ENCODE data around the gene TNNC1. TPM values are rescaled to one million over a fixed set of nuclear protein-coding genes. Genes with fewer than 3 reads are reported as not detected.

TNNC1 gene
- total and polyA plus RNA-seq, 2 donors (not counting 3 experiments of a cell fraction or from before 2014, with no cell fraction given) = 0.12 TPM; not detected in 1

DNA sequence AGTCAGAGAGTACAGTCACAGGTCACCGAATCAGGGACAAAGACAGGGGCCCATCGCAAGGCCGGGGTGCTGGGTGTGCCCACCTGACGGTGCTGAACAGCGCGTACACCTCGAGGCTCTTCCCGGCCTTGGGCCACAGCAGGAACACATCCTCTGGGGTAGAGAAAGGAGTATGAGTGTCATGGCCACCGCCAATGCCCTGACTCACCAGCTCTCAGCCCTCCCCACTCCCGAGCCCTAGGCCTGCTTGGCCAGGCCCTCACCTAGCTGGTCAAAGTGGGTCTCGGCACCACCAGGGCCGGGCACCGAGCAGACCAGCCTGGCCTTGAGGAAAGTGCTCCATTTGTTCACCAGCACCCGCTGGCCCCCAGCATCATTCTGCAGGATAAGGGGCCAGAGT is 13.2 kb downstream of the TNNC1 start:
- POLR2A ChIA-PET = no interaction called here
- Histone ChIP-seq H3K36me3 (ENCODE audit: control insufficient read depth in 2 of 2, extremely low read depth in 1 of 2, insufficient read depth in 2 of 2, low read length in 2 of 2) (peaks cover 0 to 20% of the 10 kb centered on the region in 2 experiments), H4K20me1 (replicated peaks; ENCODE audit: control insufficient read depth, extremely low read depth, insufficient read depth, low read length) (no peaks in the 10 kb centered on the region), H3K4me2 (ENCODE audit: insufficient read depth, low read length) (no peak overlapping the region), H3K27me3 (ENCODE audit: control insufficient read depth in 2 of 2, insufficient read depth in 2 of 2, low read length in 2 of 2) (no peaks in the 10 kb centered on the region), H3K9me3 (replicated peaks; ENCODE audit: control insufficient read depth, insufficient read depth, low read length) (no peaks in the 10 kb centered on the region), H2AFZ (ENCODE audit: low read depth, low read length) (no peak overlapping the region), H3K4me1 (ENCODE audit: control insufficient read depth, extremely low read depth, insufficient read depth, low read length) (no peaks in the 10 kb centered on the region), H3K27ac (ENCODE audit: insufficient read depth, low read depth, low read length) (no peak overlapping the region), H3K79me2 (ENCODE audit: control insufficient read depth, insufficient read depth, low read length) (no peaks in the 10 kb centered on the region), H3K4me3 (replicated peaks in 1 of 3; ENCODE audit: insufficient read depth in 1 of 3, low read depth in 1 of 3, low read length in 3 of 3) (no peak overlapping the region), H3K9me1 (replicated peaks; ENCODE audit: control insufficient read depth, extremely low read depth, insufficient read depth, low read length) (no peaks in the 10 kb centered on the region), H3K9ac (replicated peaks; ENCODE audit: extremely low read depth, insufficient read depth, low read length) (no peak overlapping the region)
- FAIRE-seq (no peak), DNase-seq (ENCODE audit: low read depth, low spot score) (no peak)
- intact Hi-C loops (cut with micrococcal nuclease) (no loop called here), dilution Hi-C loops (cut with MboI; ENCODE audit: extremely low pct_ligation_motif_present, low sequenced_read_pairs) (no loop called here)
- TSS peak; percentile 1 for BruUV-seq (replicated peaks)
- no peak for TF ChIP-seq POLR2AphosphoS5 (IDR thresholded peaks at IDR 0.05; ENCODE audit: insufficient read depth, low read depth, low read length)
- TF ChIP-seq POLR2A (IDR thresholded peaks at IDR 0.05; ENCODE audit: low read depth, low read length) = no peak
- TF ChIP-seq FOS (IDR thresholded peaks at IDR 0.05; ENCODE audit: borderline replicate concordance, insufficient read depth, low read length) = no peak
- TF ChIP-seq GATA2 (IDR thresholded peaks at IDR 0.05; ENCODE audit: insufficient read depth, insufficient read length, low read depth, low read length) = no peak
- TF ChIP-seq JUN (IDR thresholded peaks at IDR 0.05; ENCODE audit: borderline replicate concordance, insufficient read depth, insufficient read length, low read depth) = no peak
- TF ChIP-seq MYC (IDR thresholded peaks at IDR 0.05; ENCODE audit: low read depth, low read length) = no peak
- TF ChIP-seq, protein P1, sequence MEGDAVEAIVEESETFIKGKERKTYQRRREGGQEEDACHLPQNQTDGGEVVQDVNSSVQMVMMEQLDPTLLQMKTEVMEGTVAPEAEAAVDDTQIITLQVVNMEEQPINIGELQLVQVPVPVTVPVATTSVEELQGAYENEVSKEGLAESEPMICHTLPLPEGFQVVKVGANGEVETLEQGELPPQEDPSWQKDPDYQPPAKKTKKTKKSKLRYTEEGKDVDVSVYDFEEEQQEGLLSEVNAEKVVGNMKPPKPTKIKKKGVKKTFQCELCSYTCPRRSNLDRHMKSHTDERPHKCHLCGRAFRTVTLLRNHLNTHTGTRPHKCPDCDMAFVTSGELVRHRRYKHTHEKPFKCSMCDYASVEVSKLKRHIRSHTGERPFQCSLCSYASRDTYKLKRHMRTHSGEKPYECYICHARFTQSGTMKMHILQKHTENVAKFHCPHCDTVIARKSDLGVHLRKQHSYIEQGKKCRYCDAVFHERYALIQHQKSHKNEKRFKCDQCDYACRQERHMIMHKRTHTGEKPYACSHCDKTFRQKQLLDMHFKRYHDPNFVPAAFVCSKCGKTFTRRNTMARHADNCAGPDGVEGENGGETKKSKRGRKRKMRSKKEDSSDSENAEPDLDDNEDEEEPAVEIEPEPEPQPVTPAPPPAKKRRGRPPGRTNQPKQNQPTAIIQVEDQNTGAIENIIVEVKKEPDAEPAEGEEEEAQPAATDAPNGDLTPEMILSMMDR (IDR thresholded peaks at IDR 0.05; ENCODE audit: extremely low read depth in 1 of 2, insufficient read depth in 1 of 2, low read depth in 1 of 2, low read length in 2 of 2) = no peak
- TF ChIP-seq, protein P2, sequence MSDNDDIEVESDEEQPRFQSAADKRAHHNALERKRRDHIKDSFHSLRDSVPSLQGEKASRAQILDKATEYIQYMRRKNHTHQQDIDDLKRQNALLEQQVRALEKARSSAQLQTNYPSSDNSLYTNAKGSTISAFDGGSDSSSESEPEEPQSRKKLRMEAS (IDR thresholded peaks at IDR 0.05; ENCODE audit: insufficient read depth, insufficient read length) = no peak
- no peak for TF ChIP-seq EZH2 (IDR thresholded peaks at IDR 0.05; ENCODE audit: borderline replicate concordance, low read depth, low read length, severe bottlenecking)
- CTCF ChIA-PET = interaction anchor here (1.4 kb wide), 1 partner anchor 13 kb away, joined by 4 read pairs; no protein-coding TSS in a partner anchor

Data from endothelial cell of umbilical vein (primary cell).